Measurements from ENCODE around the gene SOAT2. TPM values are rescaled to one million over a fixed set of nuclear protein-coding genes. Genes with fewer than 3 reads are reported as not detected.

Gene SOAT2
- total RNA-seq, 6 experiments from 2014 or later: 0.12 to 0.34 (median 0.18) TPM

DNA sequence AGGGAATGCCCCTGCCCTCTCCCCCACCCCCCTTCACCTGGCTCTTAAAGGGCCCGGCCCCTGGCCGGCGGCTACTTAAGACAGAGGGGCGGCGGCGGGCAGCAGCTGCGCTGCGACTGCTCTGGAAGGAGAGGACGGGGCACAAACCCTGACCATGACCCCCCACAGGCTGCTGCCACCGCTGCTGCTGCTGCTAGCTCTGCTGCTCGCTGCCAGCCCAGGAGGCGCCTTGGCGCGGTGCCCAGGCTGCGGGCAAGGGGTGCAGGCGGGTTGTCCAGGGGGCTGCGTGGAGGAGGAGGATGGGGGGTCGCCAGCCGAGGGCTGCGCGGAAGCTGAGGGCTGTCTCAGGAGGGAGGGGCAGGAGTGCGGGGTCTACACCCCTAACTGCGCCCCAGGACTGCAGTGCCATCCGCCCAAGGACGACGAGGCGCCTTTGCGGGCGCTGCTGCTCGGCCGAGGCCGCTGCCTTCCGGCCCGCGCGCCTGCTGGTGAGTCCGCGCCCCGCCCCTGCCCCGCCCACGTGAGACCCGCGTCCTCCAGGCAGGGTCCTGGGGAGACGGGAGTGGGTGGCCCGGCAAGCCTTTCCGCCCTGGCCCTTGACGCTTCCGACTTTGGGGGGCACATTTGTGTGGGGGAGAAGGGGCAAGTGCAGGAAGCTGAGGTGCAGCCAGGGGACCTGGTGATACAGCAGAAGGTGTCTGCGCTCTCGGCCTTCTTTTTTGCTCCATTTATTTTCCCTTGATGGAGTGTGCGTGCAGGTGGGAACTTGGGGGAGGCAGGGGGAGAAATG is 5.5 kb upstream of the SOAT2 start, which contains the start of gene IGFBP6:
Gene IGFBP6, plus strand, starts transcription at position 104 of the 790 bp plus-strand sequence. Its CDS starts 51 bp downstream, at position 155.
- H3K9me3 Mint-ChIP-seq: no peaks in the 10 kb centered on the region
- peaks cover 59% of the 10 kb centered on the region for H3K4me1 Mint-ChIP-seq (ENCODE audit: low read depth)
- H3K4me3 Mint-ChIP-seq: peak within 1 kb of the TSS; percentile 95
- TF ChIP-seq, protein P1, sequence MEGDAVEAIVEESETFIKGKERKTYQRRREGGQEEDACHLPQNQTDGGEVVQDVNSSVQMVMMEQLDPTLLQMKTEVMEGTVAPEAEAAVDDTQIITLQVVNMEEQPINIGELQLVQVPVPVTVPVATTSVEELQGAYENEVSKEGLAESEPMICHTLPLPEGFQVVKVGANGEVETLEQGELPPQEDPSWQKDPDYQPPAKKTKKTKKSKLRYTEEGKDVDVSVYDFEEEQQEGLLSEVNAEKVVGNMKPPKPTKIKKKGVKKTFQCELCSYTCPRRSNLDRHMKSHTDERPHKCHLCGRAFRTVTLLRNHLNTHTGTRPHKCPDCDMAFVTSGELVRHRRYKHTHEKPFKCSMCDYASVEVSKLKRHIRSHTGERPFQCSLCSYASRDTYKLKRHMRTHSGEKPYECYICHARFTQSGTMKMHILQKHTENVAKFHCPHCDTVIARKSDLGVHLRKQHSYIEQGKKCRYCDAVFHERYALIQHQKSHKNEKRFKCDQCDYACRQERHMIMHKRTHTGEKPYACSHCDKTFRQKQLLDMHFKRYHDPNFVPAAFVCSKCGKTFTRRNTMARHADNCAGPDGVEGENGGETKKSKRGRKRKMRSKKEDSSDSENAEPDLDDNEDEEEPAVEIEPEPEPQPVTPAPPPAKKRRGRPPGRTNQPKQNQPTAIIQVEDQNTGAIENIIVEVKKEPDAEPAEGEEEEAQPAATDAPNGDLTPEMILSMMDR (IDR thresholded peaks at IDR 0.05): peak; percentile 26
- peak; percentile 16 for DNase-seq
- H3K27me3 Mint-ChIP-seq (ENCODE audit: insufficient read depth): peaks cover 5% of the 10 kb centered on the region; the same call in 1 of the 2 replicates
- H3K36me3 Mint-ChIP-seq (ENCODE audit: low read depth): no peaks in the 10 kb centered on the region
- peak within 1 kb of the TSS; percentile 95 for H3K27ac Mint-ChIP-seq

DNA sequence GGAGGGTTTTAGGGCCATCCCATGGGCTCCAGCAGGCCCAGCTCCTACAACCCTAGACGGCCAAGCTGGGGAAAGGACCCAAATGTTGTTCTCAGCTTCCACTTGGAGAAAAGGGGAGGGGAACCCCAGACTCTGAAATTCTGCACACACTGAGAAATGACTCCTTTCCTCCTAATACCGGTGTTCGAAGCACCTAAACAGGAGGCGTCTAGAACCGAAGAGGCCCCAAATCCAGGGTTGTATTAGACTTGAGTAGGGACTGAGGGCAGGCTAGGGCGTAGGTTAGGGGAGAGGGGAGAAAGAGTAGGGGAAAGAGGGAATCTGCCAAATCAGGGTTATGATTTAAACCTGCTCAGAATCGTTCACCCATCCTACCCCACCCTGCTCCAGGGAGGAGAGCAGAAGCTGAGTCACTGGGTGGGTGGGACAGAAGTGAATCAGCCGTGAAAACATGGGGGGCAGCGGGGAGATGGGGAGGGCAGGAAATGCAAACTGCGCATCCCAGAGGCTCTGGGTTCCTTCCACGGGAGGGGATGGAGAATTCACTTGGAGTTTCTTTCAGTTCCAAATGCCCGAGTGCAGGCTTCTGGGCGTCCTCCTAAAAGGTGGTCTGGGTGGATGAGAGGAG is 4.8 kb upstream of the SOAT2 start:
- H3K27me3 Mint-ChIP-seq (ENCODE audit: insufficient read depth): peaks cover 5% of the 10 kb centered on the region; the same call in 1 of the 2 replicates
- H3K27ac Mint-ChIP-seq: peak overlapping the region; percentile 95
- no peaks in the 10 kb centered on the region for H3K36me3 Mint-ChIP-seq (ENCODE audit: low read depth)
- TF ChIP-seq, protein P1 (IDR thresholded peaks at IDR 0.05): no peak
- DNase-seq: peak; percentile 76
- H3K4me1 Mint-ChIP-seq (ENCODE audit: low read depth): peaks cover 59% of the 10 kb centered on the region
- H3K4me3 Mint-ChIP-seq: peak overlapping the region; percentile 95
- no peaks in the 10 kb centered on the region for H3K9me3 Mint-ChIP-seq

DNA sequence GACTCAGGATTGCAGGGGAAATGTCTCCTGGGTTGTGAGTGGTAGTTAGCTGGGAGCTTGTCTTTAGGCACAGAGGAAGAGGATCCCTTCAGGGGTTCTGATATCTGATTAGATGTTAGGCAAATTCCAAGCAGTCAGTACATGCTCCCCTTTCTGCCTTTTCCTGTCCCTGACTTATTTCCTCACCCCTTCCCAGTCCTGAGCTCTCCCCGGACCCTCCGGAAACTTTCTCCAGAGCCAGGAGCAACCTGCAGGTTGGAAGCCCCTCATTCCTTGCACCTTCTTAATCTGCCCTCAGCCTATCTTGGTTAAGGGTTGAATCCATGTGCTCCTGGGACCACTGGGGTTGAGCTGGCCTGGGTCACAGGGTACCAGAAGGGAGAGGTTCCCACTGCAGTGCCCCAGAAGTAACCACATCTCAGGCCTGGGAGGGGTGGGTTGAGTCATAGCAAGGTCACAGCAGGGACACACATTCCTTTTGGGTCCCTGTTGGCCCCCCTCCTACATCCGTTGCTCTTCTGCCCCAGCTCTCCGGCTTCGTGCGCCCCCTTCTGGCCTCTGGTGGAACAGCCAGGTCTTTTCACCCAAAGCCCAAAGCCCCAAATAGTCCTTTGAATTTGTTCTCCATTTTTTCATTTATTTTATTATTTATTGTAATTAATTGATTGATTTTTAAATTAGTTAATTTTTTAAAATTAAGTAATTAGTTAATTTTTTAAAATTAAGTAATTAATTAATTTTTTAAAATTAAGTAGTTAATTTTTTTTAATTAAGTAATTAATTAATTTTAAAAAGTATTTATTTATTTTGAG is 4.0 kb upstream of the SOAT2 start:
- H3K27ac Mint-ChIP-seq: peak overlapping the region; percentile 95
- H3K36me3 Mint-ChIP-seq (ENCODE audit: low read depth): no peaks in the 10 kb centered on the region
- peak overlapping the region; percentile 95 for H3K4me3 Mint-ChIP-seq
- H3K27me3 Mint-ChIP-seq (ENCODE audit: insufficient read depth): peaks cover 5% of the 10 kb centered on the region; the same call in 1 of the 2 replicates
- peak; percentile 95 for DNase-seq
- TF ChIP-seq, protein P1 (IDR thresholded peaks at IDR 0.05): peak; percentile 99
- no peaks in the 10 kb centered on the region for H3K9me3 Mint-ChIP-seq
- peaks cover 51% of the 10 kb centered on the region for H3K4me1 Mint-ChIP-seq (ENCODE audit: low read depth)

DNA sequence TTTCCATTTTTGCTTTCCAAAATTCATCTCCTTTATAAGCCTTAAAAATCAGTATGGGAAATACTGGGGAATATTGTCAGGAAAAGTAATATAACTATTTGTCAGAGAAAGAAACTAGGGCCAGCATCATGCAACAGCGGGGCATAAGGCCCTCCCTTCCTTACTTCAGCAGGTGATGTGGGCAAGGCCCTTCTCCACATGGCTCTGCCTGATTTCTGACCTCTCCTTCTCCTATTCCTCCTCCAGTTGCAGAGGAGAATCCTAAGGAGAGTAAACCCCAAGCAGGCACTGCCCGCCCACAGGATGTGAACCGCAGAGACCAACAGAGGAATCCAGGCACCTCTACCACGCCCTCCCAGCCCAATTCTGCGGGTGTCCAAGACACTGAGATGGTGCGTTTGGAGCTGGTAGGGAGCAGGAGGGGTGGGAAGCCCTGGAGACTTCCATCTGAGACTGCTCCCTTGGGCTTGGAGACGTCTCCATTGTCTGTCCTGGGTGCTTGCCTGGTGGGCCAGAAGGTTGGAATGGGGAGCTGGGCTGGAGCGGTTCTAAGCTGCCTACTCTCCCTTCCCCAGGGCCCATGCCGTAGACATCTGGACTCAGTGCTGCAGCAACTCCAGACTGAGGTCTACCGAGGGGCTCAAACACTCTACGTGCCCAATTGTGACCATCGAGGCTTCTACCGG is 2.7 kb upstream of the SOAT2 start:
- Mint-ChIP-seq H3K4me3 (no peak overlapping the region), H3K36me3 (ENCODE audit: low read depth) (no peaks in the 10 kb centered on the region), H3K4me1 (ENCODE audit: low read depth) (peaks cover 38% of the 10 kb centered on the region), H3K9me3 (no peaks in the 10 kb centered on the region), H3K27ac (0 out of 2 replicates have a peak overlapping the region, but pooled peaks have one; percentile 36), H3K27me3 (ENCODE audit: insufficient read depth) (peaks cover 5% of the 10 kb centered on the region; the same call in 1 of the 2 replicates)
- TF ChIP-seq, protein P1 (IDR thresholded peaks at IDR 0.05): no peak
- no peak for DNase-seq

DNA sequence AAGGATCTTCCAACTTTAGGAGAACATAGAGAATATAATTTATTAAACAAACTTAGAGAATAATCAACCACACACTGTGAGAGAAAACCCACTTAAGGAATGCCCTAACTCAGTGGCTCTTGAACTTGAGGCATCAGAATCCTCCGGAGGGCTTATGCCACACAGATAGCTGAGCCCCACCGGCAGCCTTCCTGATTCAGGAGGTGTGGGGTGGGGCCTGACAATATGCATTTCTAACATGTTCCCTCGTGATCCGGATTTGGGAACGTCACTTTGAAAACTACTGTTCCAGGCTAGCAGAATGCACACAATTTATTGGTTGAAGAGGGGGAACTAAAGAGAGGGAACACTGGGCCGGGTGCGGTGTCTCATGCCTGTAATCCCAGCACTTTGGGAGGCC is 2.0 kb upstream of the SOAT2 start:
- no peak for DNase-seq
- Mint-ChIP-seq H3K27me3 (ENCODE audit: insufficient read depth) (peaks cover 5% of the 10 kb centered on the region; the same call in 1 of the 2 replicates), H3K4me3 (no peak overlapping the region), H3K27ac (no peak overlapping the region; the same call in 1 of the 2 replicates), H3K9me3 (no peaks in the 10 kb centered on the region), H3K4me1 (ENCODE audit: low read depth) (peaks cover 32% of the 10 kb centered on the region), H3K36me3 (ENCODE audit: low read depth) (no peaks in the 10 kb centered on the region)
- TF ChIP-seq, protein P1 (IDR thresholded peaks at IDR 0.05): no peak

All from HFFc6 (cell line).